Left kidney (tissue), 2 donors: ENCODE data around the gene KCNJ8. TPM values are rescaled to one million over a fixed set of nuclear protein-coding genes. Genes with fewer than 3 reads are reported as not detected.
"Not testable (repeated sequence)": the region's sequence is repeated elsewhere in the genome, so short reads cannot be mapped to it uniquely, and the experiment has no call there.

Source experiments
- DNase-seq: peaks from one replicate; pipeline ENCODE4 v3.0.0-alpha.2; 2013
- polyA plus RNA-seq: library from polyadenylated mRNA; unstranded; fragments of 120-200 nt; gene quantifications from one replicate; pipeline ENCODE4 v1.2.1, GENCODE V29; 2013; ENCODE audit not compliant: insufficient read length

Gene KCNJ8
- polyA plus RNA-seq, 1 donor = 19.0 TPM

GRCh38 chr12:21788089-21788983 lies 13.8 kb upstream of the KCNJ8 start:
- DNase-seq = no peak

- DNase-seq = no peak
Measured at GRCh38 chr12:21786041-21786531, 11.6 kb upstream of the KCNJ8 start.

GRCh38 chr12:21782723-21783122 lies 8.2 kb upstream of the KCNJ8 start:
- DNase-seq = not testable (repeated sequence)

- DNase-seq = no peak
Measured at GRCh38 chr12:21780786-21781185, 6.3 kb upstream of the KCNJ8 start.

GRCh38 chr12:21776175-21776574 lies 1.7 kb upstream of the KCNJ8 start:
- DNase-seq = no peak

- DNase-seq = peak; percentile 29
Measured at GRCh38 chr12:21775133-21775820, 771 bp upstream of the KCNJ8 start.

- no peak for DNase-seq
Measured at GRCh38 chr12:21773806-21774205, 700 bp downstream of the KCNJ8 start.

- DNase-seq = peak; percentile 52
Measured at GRCh38 chr12:21773263-21773741, 1.2 kb downstream of the KCNJ8 start.

GRCh38 chr12:21771311-21771710 lies 3.2 kb downstream of the KCNJ8 start:
- no peak for DNase-seq

GRCh38 chr12:21769307-21769706 lies 5.2 kb downstream of the KCNJ8 start:
- DNase-seq = no peak

GRCh38 chr12:21766403-21766802 lies 8.1 kb downstream of the KCNJ8 start:
- DNase-seq = no peak

GRCh38 chr12:21764950-21765349 lies 9.6 kb downstream of the KCNJ8 start:
- DNase-seq = no peak

GRCh38 chr12:21764065-21764464 lies 10.4 kb downstream of the KCNJ8 start:
- no peak for DNase-seq

GRCh38 chr12:21763531-21763930 lies 11.0 kb downstream of the KCNJ8 start:
- DNase-seq = no peak

- DNase-seq = no peak
Measured at GRCh38 chr12:21759737-21760136, 14.8 kb downstream of the KCNJ8 start.

- no peak for DNase-seq
Measured at GRCh38 chr12:21757735-21758134, 16.8 kb downstream of the KCNJ8 start.

- DNase-seq = no peak
Measured at GRCh38 chr12:21756699-21757098, 17.8 kb downstream of the KCNJ8 start.

- DNase-seq = peak; percentile 90
Measured at GRCh38 chr12:21751517-21751916, 23.0 kb downstream of the KCNJ8 start.

GRCh38 chr12:21745258-21745657 lies 29.2 kb downstream of the KCNJ8 start:
- DNase-seq = no peak

GRCh38 chr12:21731144-21731543 lies 43.4 kb downstream of the KCNJ8 start:
- no peak for DNase-seq

- DNase-seq = no peak
Measured at GRCh38 chr12:21725731-21726130, 48.8 kb downstream of the KCNJ8 start.

- peak; percentile 55 for DNase-seq
Measured at GRCh38 chr12:21718944-21719650, 55.4 kb downstream of the KCNJ8 start.
